Heart right ventricle (tissue), 16 donors: ENCODE data around the gene ASAP2. TPM values are rescaled to one million over a fixed set of nuclear protein-coding genes. Genes with fewer than 3 reads are reported as not detected.

ENCODE experiments used
- ATAC-seq, 8 donors: fragments of 200-7000 bp; cut with Tn5 transposase; one replicate each; pipeline ENCODE4 v1.9.1; 2020; ENCODE audit warnings: mild to moderate bottlenecking in 8 of 8, moderate library complexity in 8 of 8, moderate number of reproducible peaks in 1 of 8
- DNase-seq, 2 donors: peaks; one replicate each; pipeline ENCODE4 v3.0.0-alpha.2; 2020
- H3K27ac ChIP-seq, 10 donors: fragments of 200-600 bp; sonication (generic) in 2 of 10; one replicate each; pipeline versions ENCODE4 v1.5.0 to v1.8.0; 2020 to 2022; ENCODE audit warnings: mild to moderate bottlenecking in 3 of 10
- H3K27me3 ChIP-seq, 7 donors: fragments of 200-600 bp; one replicate each; pipeline ENCODE4 v1.8.0; 2021 to 2022; ENCODE audit warnings: mild to moderate bottlenecking in 2 of 7
- H3K36me3 ChIP-seq, 9 donors: fragments of 200-600 bp; sonication (generic) in 1 of 9; one replicate each; pipeline versions ENCODE4 v1.5.0 to v1.8.0; 2020 to 2022; ENCODE audit warnings: mild to moderate bottlenecking in 2 of 9
- H3K4me1 ChIP-seq, 9 donors: fragments of 200-600 bp; sonication (generic) in 1 of 9; one replicate each; pipeline versions ENCODE4 v1.5.0 to v1.8.0; 2020 to 2022; ENCODE audit warnings: mild to moderate bottlenecking in 4 of 9
- H3K4me3 ChIP-seq, 10 donors: fragments of 200-600 bp; sonication (generic) in 2 of 10; one replicate each; pipeline versions ENCODE4 v1.5.0 to v1.8.0; 2020 to 2022; ENCODE audit warnings: mild to moderate bottlenecking in 7 of 10, moderate library complexity in 2 of 10
- H3K9me3 ChIP-seq, 11 donors: fragments of 200-600 bp in 10 of 11; sonication (generic) in 2 of 11; one replicate each; pipeline versions ENCODE4 v1.5.0 to v1.8.0; 2013 to 2022; ENCODE audit warnings: mild to moderate bottlenecking in 2 of 11, control low read depth in 1 of 11, moderate library complexity in 1 of 11
- CTCF ChIP-seq, 9 donors: fragments of 200-600 bp; sonication (generic) in 2 of 9; IDR thresholded peaks; one replicate each; pipeline versions ENCODE4 v1.5.0 to v1.8.0; 2021 to 2022; ENCODE audit warnings: antibody characterized with exemption in 9 of 9, mild to moderate bottlenecking in 5 of 9, moderate library complexity in 1 of 9
- WGBS, 2 donors: extraction: QIAGEN DNeasy Blood & Tissue Kit; methylation state at CpG; one replicate each; pipeline ENCODE4 v1.1.7; 2013; ENCODE audit warnings: inconsistent platforms in 1 of 2; 5-methylcytosine and 5-hydroxymethylcytosine counted together
- intact Hi-C, 10 donors: fragments of 100-400 bp; cut with DNase I; formaldehyde crosslinking; loops; one replicate each; pipeline versions ENCODE4 v1.11.1 to v1.14.2; 2022
- polyA plus RNA-seq, 2 donors: library from polyadenylated mRNA; stranded (reverse); fragments of 200-250 nt; gene quantifications; one replicate each; pipeline ENCODE4 v1.2.3, GENCODE V29; 2013
- total RNA-seq, 10 donors: library from RNA; stranded (reverse); fragmentation: NEBNext Ultra II Directional in 3 of 10; extraction: Animal tissue kit (Norgen Biotek cat#: 25700) in 3 of 10; gene quantifications; one replicate each; pipeline versions ENCODE4 v1.2.1 to v1.2.4, GENCODE V29; 2021 to 2023
- donor health status: Arrhythmogenic right ventricular cardiomyopathy.
- donor health status: ischemic (EF 13 %, LVEDD 7.1; RV severe dilation, severe dysfunction).
- donor health status: healthy with polysubstance abuse.
- donor health status: DM: no; HTN: yes; CAD: no.
- donor health status: DM: no; HTN: no; CAD: no.
- donor health status: ischemic (EF 25% LVEDD 6.9; RV normal size, moderate dysfunction).
- donor health status: ischemic (EF 25% LVEDD 5.7; RV mildly dilated, moderate dysfunction).
- donor health status: healthy.
- donor health status: DM: yes; HTN: yes; CAD: no.
- donor health status: Ischemic cardiomyopathy.
- donor health status: ischemic (EF 35%, LVEDD 5.7; RV mildly dilated, moderate dysfunction).
- donor health status: nonischemic (EF 11% LVEDD 7.7; RV severe dilation, severe dysfunction).
- donor health status: DM: yes; HTN: yes; CAD: no.
- donor health status: PGD.
- donor health status: ischemic (EF 29% LVEDD 5.4; RV normal size, mild dysfunction).
- donor health status: nonischemic (EF 23%, LVEDD 6.1; RV moderate dilation, normal function).

ASAP2 gene
- total and polyA plus RNA-seq, 12 donors = 5.4 to 17.3 (median 11.8) TPM

DNA sequence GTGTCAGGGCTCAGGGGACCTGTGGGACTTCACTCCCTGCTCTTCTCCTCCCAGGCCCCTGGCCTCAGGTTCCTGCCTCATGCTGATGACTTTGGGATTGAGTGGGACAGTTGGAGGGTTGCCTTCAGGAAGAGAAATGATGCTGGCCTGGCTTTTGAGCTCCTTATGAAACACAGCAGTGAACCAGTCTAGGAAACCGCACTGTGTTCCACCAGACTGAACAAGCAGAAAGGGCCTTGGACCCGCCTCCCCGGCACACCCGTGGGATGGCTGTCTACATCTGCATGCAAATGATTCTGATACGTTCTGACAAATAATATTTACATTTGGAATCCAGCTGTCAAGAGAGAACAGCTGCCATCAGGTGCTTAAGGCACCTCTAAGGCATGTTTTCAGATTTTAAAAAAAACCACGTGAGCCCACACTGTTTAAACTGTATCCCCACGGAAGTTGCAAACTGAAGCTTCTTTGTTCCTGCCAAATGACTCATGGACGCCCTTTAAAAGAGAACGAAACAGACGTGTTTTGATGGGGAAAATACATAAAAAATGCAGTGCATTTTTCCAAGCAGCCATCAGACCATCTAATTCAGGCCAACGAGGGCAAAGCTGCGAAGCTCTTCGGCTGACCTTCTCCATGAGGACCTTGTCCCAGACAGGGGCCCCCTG is 27.6 kb upstream of the ASAP2 start:
- Histone ChIP-seq H3K9me3 (no peaks in the 10 kb centered on the region), H3K27ac (peak overlapping the region; percentile 54 to 85 (median 82)), H3K27me3 (no peaks in the 10 kb centered on the region), H3K36me3 (no peaks in the 10 kb centered on the region), H3K4me3 (no peak overlapping the region), H3K4me1 (peaks cover 0 to 38% (median 15%) of the 10 kb centered on the region in 9 donors)
- WGBS, 2 donors = 60 to 70% methylated on average over 13 of the region's 13 CpGs
- intact Hi-C loops = no loop called here
- no peak for TF ChIP-seq CTCF (IDR thresholded peaks at IDR 0.05)
- ATAC-seq = peak; percentile 52 to 84 (median 80)
- DNase-seq = peak; percentile 34 to 49

- Histone ChIP-seq H3K4me3 (no peak overlapping the region), H3K9me3 (no peaks in the 10 kb centered on the region), H3K36me3 (no peaks in the 10 kb centered on the region), H3K27ac (peak overlapping the region; percentile 54 to 85 (median 82)), H3K4me1 (peaks cover 0 to 35% (median 15%) of the 10 kb centered on the region in 9 donors), H3K27me3 (no peaks in the 10 kb centered on the region)
- 63 to 78% methylated on average over 9 of the region's 9 CpGs for WGBS, 2 donors
- DNase-seq = peak in 1 of 2 donors; percentile 48
- no peak for TF ChIP-seq CTCF (IDR thresholded peaks at IDR 0.05)
- ATAC-seq = peak; percentile 10 to 87 (median 67)
- intact Hi-C loops = no loop called here
Measured at GRCh38 chr2:9179572-9180201, 26.9 kb upstream of the ASAP2 start.

- WGBS, 2 donors = 92 to 94% methylated on average over 9 of the region's 9 CpGs
- no peak overlapping the region for H3K27ac ChIP-seq
- H3K36me3 ChIP-seq = no peaks in the 10 kb centered on the region
- H3K27me3 ChIP-seq = no peaks in the 10 kb centered on the region
- ATAC-seq = no peak
- no peak for DNase-seq
- intact Hi-C loops = no loop called here
- TF ChIP-seq CTCF (IDR thresholded peaks at IDR 0.05) = no peak
- no peaks in the 10 kb centered on the region for H3K9me3 ChIP-seq
- H3K4me1 ChIP-seq = peaks cover 0 to 21% (median 11%) of the 10 kb centered on the region in 9 donors
- H3K4me3 ChIP-seq = no peak overlapping the region
Measured at GRCh38 chr2:9184361-9184760, 22.3 kb upstream of the ASAP2 start.

DNA sequence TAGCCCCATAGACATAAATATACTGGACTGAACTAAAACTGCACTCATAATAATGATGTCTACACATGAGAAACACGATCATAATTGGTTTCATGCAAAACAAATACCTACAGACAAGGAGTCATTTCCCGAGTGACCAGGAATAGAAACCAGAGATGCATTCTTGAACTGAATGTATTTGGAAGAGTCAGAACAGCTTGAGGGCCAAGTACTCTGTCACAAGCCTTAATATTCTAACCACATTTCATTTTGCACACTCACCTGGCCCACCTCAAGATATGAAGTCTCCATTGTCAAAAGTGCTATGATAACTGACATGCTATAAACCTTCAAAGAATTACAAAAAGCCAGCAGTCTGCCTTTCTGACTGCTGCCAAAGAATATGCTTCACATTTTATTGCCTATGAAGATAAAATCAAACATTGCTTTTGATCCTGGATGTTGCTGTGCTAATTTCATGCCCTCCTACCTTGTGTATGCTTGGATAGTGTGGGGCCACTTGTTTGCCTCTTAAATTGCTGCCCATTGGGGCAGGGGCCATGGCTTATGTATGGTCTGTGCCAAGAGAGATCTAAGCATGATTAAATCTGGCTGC is 18.9 kb upstream of the ASAP2 start:
- no peak for TF ChIP-seq CTCF (IDR thresholded peaks at IDR 0.05)
- H3K4me3 ChIP-seq = no peak overlapping the region
- no peaks in the 10 kb centered on the region for H3K27me3 ChIP-seq
- H3K36me3 ChIP-seq = no peaks in the 10 kb centered on the region
- WGBS, 2 donors = 45 to 46% methylated on average over 2 of the region's 2 CpGs
- intact Hi-C loops = no loop called here
- DNase-seq (no peak), ATAC-seq (no peak)
- peak overlapping the region in 3 of 10 donors; percentile 9 to 35 (median 19) for H3K27ac ChIP-seq
- H3K4me1 ChIP-seq = peaks cover 0 to 34% (median 22%) of the 10 kb centered on the region in 9 donors
- no peaks in the 10 kb centered on the region for H3K9me3 ChIP-seq
